Nephron (organoid): Measurements from ENCODE around the gene OR10J5.

Source experiments
- H3K27ac Mint-ChIP-seq, 3 experiments: 2 replicates each; pipeline ENCODE4 v1.8.0; 2020; ENCODE audit warnings: mixed read lengths in 3 of 3, mild to moderate bottlenecking in 2 of 3, moderate library complexity in 1 of 3
- H3K27me3 Mint-ChIP-seq: 2 replicates; pipeline ENCODE4 v1.8.0; 2021; ENCODE audit warnings: low read depth, mild to moderate bottlenecking, moderate library complexity, mixed read lengths
- H3K36me3 Mint-ChIP-seq: 2 replicates; pipeline ENCODE4 v1.8.0; 2020; ENCODE audit warnings: low read depth, mixed read lengths
- H3K4me1 Mint-ChIP-seq: 2 replicates; pipeline ENCODE4 v1.8.0; 2020; ENCODE audit warnings: mixed read lengths
- H3K4me3 Mint-ChIP-seq, 3 experiments: 2 replicates each; pipeline ENCODE4 v1.8.0; 2020; ENCODE audit warnings: mild to moderate bottlenecking in 3 of 3, mixed read lengths in 3 of 3, moderate library complexity in 2 of 3
- H3K9me3 Mint-ChIP-seq: 2 replicates; pipeline ENCODE4 v1.8.0; 2020; ENCODE audit warnings: mixed read lengths
- CTCF ChIP-seq, 3 experiments: fragments of 200-600 bp; sonication (generic); IDR thresholded peaks; one replicate each; pipeline ENCODE4 v1.5.0; 2021; ENCODE audit warnings: antibody characterized with exemption in 3 of 3; ENCODE audit not compliant: unreplicated experiment in 3 of 3

OR10J5 gene

GRCh38 chr1:159561497-159561896, 25.7 kb upstream of the OR10J5 start:
- TF ChIP-seq CTCF (IDR thresholded peaks at IDR 0.05; ENCODE audit: unreplicated experiment in 3 of 3) = no peak
- Mint-ChIP-seq H3K4me1 (no peaks in the 10 kb centered on the region), H3K27me3 (peaks cover 4% of the 10 kb centered on the region), H3K4me3 (no peak overlapping the region), H3K27ac (no peak overlapping the region), H3K9me3 (peaks cover 2% of the 10 kb centered on the region), H3K36me3 (no peaks in the 10 kb centered on the region)

GRCh38 chr1:159560599-159560998, 24.8 kb upstream of the OR10J5 start:
- no peak for TF ChIP-seq CTCF (IDR thresholded peaks at IDR 0.05; ENCODE audit: unreplicated experiment in 3 of 3)
- Mint-ChIP-seq H3K4me1 (no peaks in the 10 kb centered on the region), H3K27me3 (peaks cover 4% of the 10 kb centered on the region), H3K4me3 (no peak overlapping the region), H3K36me3 (no peaks in the 10 kb centered on the region), H3K27ac (no peak overlapping the region), H3K9me3 (peaks cover 2% of the 10 kb centered on the region)

GRCh38 chr1:159556931-159557369, 21.1 kb upstream of the OR10J5 start:
- Mint-ChIP-seq H3K27me3 (peaks cover 4% of the 10 kb centered on the region), H3K9me3 (peaks cover 5% of the 10 kb centered on the region), H3K4me3 (no peak overlapping the region), H3K4me1 (no peaks in the 10 kb centered on the region), H3K27ac (peak overlapping the region in 1 of 3 experiments; percentile 63), H3K36me3 (no peaks in the 10 kb centered on the region)
- no peak for TF ChIP-seq CTCF (IDR thresholded peaks at IDR 0.05; ENCODE audit: unreplicated experiment in 3 of 3)

GRCh38 chr1:159554696-159555095, 18.9 kb upstream of the OR10J5 start:
- no peak overlapping the region for H3K27ac Mint-ChIP-seq
- peaks cover 4% of the 10 kb centered on the region for H3K27me3 Mint-ChIP-seq
- H3K4me3 Mint-ChIP-seq = no peak overlapping the region
- peaks cover 5% of the 10 kb centered on the region for H3K9me3 Mint-ChIP-seq
- no peaks in the 10 kb centered on the region for H3K36me3 Mint-ChIP-seq
- H3K4me1 Mint-ChIP-seq = no peaks in the 10 kb centered on the region
- TF ChIP-seq CTCF (IDR thresholded peaks at IDR 0.05; ENCODE audit: unreplicated experiment in 3 of 3) = no peak

GRCh38 chr1:159554261-159554660, 18.5 kb upstream of the OR10J5 start:
- Mint-ChIP-seq H3K4me1 (no peaks in the 10 kb centered on the region), H3K27ac (no peak overlapping the region), H3K4me3 (no peak overlapping the region), H3K36me3 (no peaks in the 10 kb centered on the region), H3K27me3 (peaks cover 4% of the 10 kb centered on the region), H3K9me3 (peaks cover 3% of the 10 kb centered on the region)
- no peak for TF ChIP-seq CTCF (IDR thresholded peaks at IDR 0.05; ENCODE audit: unreplicated experiment in 3 of 3)

GRCh38 chr1:159548126-159548525, 12.3 kb upstream of the OR10J5 start:
- Mint-ChIP-seq H3K4me3 (no peak overlapping the region), H3K36me3 (no peaks in the 10 kb centered on the region), H3K27ac (no peak overlapping the region), H3K9me3 (no peaks in the 10 kb centered on the region), H3K4me1 (no peaks in the 10 kb centered on the region), H3K27me3 (peaks cover 3% of the 10 kb centered on the region)
- TF ChIP-seq CTCF (IDR thresholded peaks at IDR 0.05; ENCODE audit: unreplicated experiment in 3 of 3) = no peak
